GM12878 (cell line): Measurements from ENCODE around the gene BTBD3. TPM values are rescaled to one million over a fixed set of nuclear protein-coding genes. Genes with fewer than 3 reads are reported as not detected.

Source experiments
- ATAC-seq: fragments of 200-7000 bp; cut with Tn5 transposase; 3 replicates; pipeline ENCODE4 v1.9.1; 2020; ENCODE audit warnings: mild to moderate bottlenecking, moderate library complexity
- BruUV-seq: library from RNA; stranded (reverse); fragments of 400-500 nt; replicated peaks from 2 replicates; lab custom pipeline; 2021; lab: Mats Ljungman, UMichigan
- CTCF ChIA-PET: fragments of 300-600 bp; sonication (Branson Sonifier 250); formaldehyde crosslinking; extraction: SDS; loops from one replicate; lab custom pipeline; 2021; ENCODE audit warnings: inconsistent platforms; lab: Yijun Ruan, JAX
- POLR2A ChIA-PET: fragments of 350-600 bp; formaldehyde crosslinking; extraction: SDS; loops from one replicate; lab custom pipeline; 2021; ENCODE audit warnings: inconsistent platforms; lab: Charles Lee
- RAD21 ChIA-PET: fragments of 300-600 bp; sonication (Branson Sonifier 250); formaldehyde crosslinking; loops from one replicate; lab custom pipeline; 2023; ENCODE audit warnings: antibody characterized with exemption; ENCODE audit not compliant: unreplicated experiment; lab: Charles Lee
- SMC1A ChIA-PET: fragments of 300-600 bp; sonication (Branson Sonifier 250); formaldehyde crosslinking; loops from one replicate; lab custom pipeline; 2023; ENCODE audit not compliant: unreplicated experiment, uncharacterized antibody; lab: Charles Lee
- DNase-seq: peaks from one replicate; pipeline ENCODE4 v3.0.0-alpha.2; 2011; ENCODE audit warnings: low read depth, low spot score
- FAIRE-seq: peaks from 3 replicates; lab custom pipeline; 2011; peaks lifted over from hg19 to GRCh38; lab: Jason Lieb, UNC
- H2AFZ ChIP-seq: 2 replicates; pipeline ENCODE4 v1.6.0; 2011; ENCODE audit warnings: low read depth, low read length, control low read depth; ENCODE audit not compliant: control insufficient read depth
- H3K27ac ChIP-seq: 2 replicates; pipeline ENCODE4 v1.5.1; 2011; ENCODE audit warnings: control low read depth; ENCODE audit not compliant: control insufficient read depth, insufficient read depth
- H3K27me3 ChIP-seq, 2 experiments: replicated peaks in 1 of 2; 2 replicates each; pipeline versions ENCODE4 v1.6.0 to v1.6.1; 2011; ENCODE audit warnings: low read length in 1 of 2; ENCODE audit not compliant: control insufficient read depth in 2 of 2, insufficient read depth in 2 of 2
- H3K36me3 ChIP-seq, 2 experiments: 2 replicates each; pipeline ENCODE4 v1.5.1; 2011; ENCODE audit warnings: low read length in 1 of 2; ENCODE audit not compliant: control insufficient read depth in 2 of 2, insufficient read depth in 2 of 2
- H3K4me1 ChIP-seq: 2 replicates; pipeline ENCODE4 v1.6.1; 2011; ENCODE audit warnings: mild to moderate bottlenecking, low read length, moderate library complexity, mixed read lengths; ENCODE audit not compliant: control insufficient read depth, insufficient read depth
- H3K4me2 ChIP-seq: 2 replicates; pipeline ENCODE4 v1.6.0; 2011; ENCODE audit warnings: control low read depth; ENCODE audit not compliant: control insufficient read depth, insufficient read depth
- H3K4me3 ChIP-seq: fragments of 200-600 bp; sonication (generic); 2 replicates; pipeline ENCODE4 v1.5.1; 2016
- H3K79me2 ChIP-seq: 2 replicates; pipeline ENCODE4 v1.6.0; 2011; ENCODE audit warnings: low read length; ENCODE audit not compliant: control insufficient read depth, insufficient read depth
- H3K9ac ChIP-seq: 2 replicates; pipeline ENCODE4 v1.8.0; 2011; ENCODE audit warnings: low read length, control low read depth, mixed read lengths; ENCODE audit not compliant: control insufficient read depth, insufficient read depth
- H3K9me3 ChIP-seq: replicated peaks from 3 replicates; pipeline ENCODE4 v1.5.1; 2011; ENCODE audit warnings: mild to moderate bottlenecking, low read length; ENCODE audit not compliant: control insufficient read depth, insufficient read depth
- H4K20me1 ChIP-seq: 2 replicates; pipeline ENCODE4 v1.6.0; 2011; ENCODE audit not compliant: control insufficient read depth, insufficient read depth
- ATF3 ChIP-seq: IDR thresholded peaks from 2 replicates; pipeline ENCODE4 v1.6.1; 2011; ENCODE audit warnings: low read depth, mild to moderate bottlenecking, low read length, moderate library complexity, borderline replicate concordance; ENCODE audit errors: extremely low read depth
- BCL3 ChIP-seq: IDR thresholded peaks from 2 replicates; pipeline ENCODE4 v1.6.1; 2011; ENCODE audit warnings: borderline replicate concordance, low read depth, mild to moderate bottlenecking, moderate library complexity, low read length; ENCODE audit not compliant: insufficient read depth, poor library complexity, severe bottlenecking
- CTCF ChIP-seq, 3 experiments: IDR thresholded peaks in 2 of 3; conservative IDR thresholded peaks in 1 of 3; 2 replicates each; pipeline ENCODE4 v1.5.1; 2011; ENCODE audit warnings: low read depth in 3 of 3, low read length in 3 of 3, mild to moderate bottlenecking in 3 of 3, control low read depth in 2 of 3, moderate library complexity in 2 of 3, inconsistent platforms in 1 of 3, mixed read lengths in 1 of 3; ENCODE audit not compliant: control insufficient read depth in 2 of 3, insufficient read depth in 1 of 3; ENCODE audit errors: extremely low read depth in 1 of 3
- MLLT1 ChIP-seq: fragments of 450-650 bp; IDR thresholded peaks from 2 replicates; pipeline ENCODE4 v1.6.1; 2016; ENCODE audit warnings: mild to moderate bottlenecking
- NFXL1 ChIP-seq: fragments of 450-650 bp; IDR thresholded peaks from 2 replicates; pipeline ENCODE4 v1.6.1; 2017; ENCODE audit warnings: antibody characterized with exemption, mild to moderate bottlenecking, borderline replicate concordance
- NR2C1 ChIP-seq: fragments of 450-650 bp; IDR thresholded peaks from 2 replicates; pipeline ENCODE4 v1.6.1; 2017; ENCODE audit warnings: antibody characterized with exemption, mild to moderate bottlenecking, moderate library complexity
- NR2C2 ChIP-seq: IDR thresholded peaks from 2 replicates; pipeline ENCODE4 v1.6.1; 2011; ENCODE audit warnings: borderline replicate concordance, low read depth; ENCODE audit not compliant: control insufficient read depth, insufficient read length
- RAD21 ChIP-seq: IDR thresholded peaks from 2 replicates; pipeline ENCODE4 v1.6.1; 2011; ENCODE audit warnings: mild to moderate bottlenecking, low read depth, low read length, moderate library complexity; ENCODE audit not compliant: insufficient read depth
- SIX5 ChIP-seq: IDR thresholded peaks from 2 replicates; pipeline ENCODE4 v1.6.1; 2011; ENCODE audit warnings: mild to moderate bottlenecking, low read depth, low read length, moderate library complexity; ENCODE audit not compliant: severe bottlenecking
- SPI1 ChIP-seq: IDR thresholded peaks from 2 replicates; pipeline ENCODE4 v1.6.1; 2011; ENCODE audit warnings: low read depth, mild to moderate bottlenecking, low read length, moderate library complexity, borderline replicate concordance; ENCODE audit not compliant: insufficient read depth
- ZNF384 ChIP-seq: IDR thresholded peaks from 2 replicates; pipeline ENCODE4 v1.6.1; 2012; ENCODE audit warnings: low read depth, mild to moderate bottlenecking, low read length, improper control_type of control experiment, borderline replicate concordance
- WGBS: methylation state at CpG from one replicate; pipeline ENCODE4 v1.1.6; 2016; ENCODE audit warnings: low lambda C conversion rate; ENCODE audit not compliant: insufficient replicate concordance, insufficient coverage; ENCODE audit errors: missing lambda C conversion rate; 5-methylcytosine and 5-hydroxymethylcytosine counted together
- in situ Hi-C: fragments of 300-500 bp; cut with MboI; formaldehyde crosslinking; loops from 9 replicates; pipeline ENCODE4 v1.14.3; 2018; ENCODE audit warnings: mixed read lengths
- intact Hi-C: fragments of 100-400 bp; cut with micrococcal nuclease; formaldehyde crosslinking; loops from one replicate; pipeline ENCODE4 v1.14.2; 2022; ENCODE audit not compliant: unreplicated experiment
- polyA plus RNA-seq, 11 experiments: library from polyadenylated mRNA; depleted of rRNA in 4 of 11; unstranded in 6 of 11; stranded (reverse) in 5 of 11; fragments of >200 nt; fragmentation: Nextera tagmentation in 4 of 11; fragmentation: Illumina TruSeq in 1 of 11; extraction: Ambion mirVana in 4 of 11; extraction: Trizol in 1 of 11; gene quantifications; 1 replicate in 1 of 11; 2 replicates in 10 of 11; pipeline versions ENCODE4 v1.2.1 to v1.2.3, GENCODE V29; 2011 to 2016; ENCODE audit warnings: inconsistent platforms in 2 of 11, missing spikeins in 2 of 11, low read depth in 1 of 11
- total RNA-seq, 4 experiments: library from RNA; depleted of rRNA in 3 of 4; stranded (reverse); fragments of >200 nt in 3 of 4; fragmentation: Illumina TruSeq in 1 of 4; extraction: Trizol in 1 of 4; gene quantifications; 2 replicates each; pipeline versions ENCODE4 v1.2.1 to v1.2.3, GENCODE V29; 2013 to 2021

Gene BTBD3
- total and polyA plus RNA-seq, 10 of the 15 experiments (the other 5 are each of a cell fraction or from before 2014, with no cell fraction given) = 0.02 to 12.8 (median 0.23) TPM

GRCh38 chr20:11912013-11912658 lies 5.6 kb upstream of the BTBD3 start:
- no peaks in the 10 kb centered on the region for H3K36me3 ChIP-seq
- ChIA-PET POLR2A (no interaction called here), RAD21 (interaction anchor here (0.6 to 2.1 kb wide), 14 partner anchors 11 to 441 kb away, joined by 3 to 14 read pairs (median 3); no protein-coding TSS in a partner anchor), SMC1A (interaction anchor here (0.6 to 3.0 kb wide), 19 partner anchors 10 to 1778 kb away, joined by 3 to 7 read pairs (median 4); no protein-coding TSS in a partner anchor), CTCF (interaction anchor here (0.6 to 2.9 kb wide), 24 partner anchors 9 to 1198 kb away, joined by 3 to 24 read pairs (median 5); no protein-coding TSS in a partner anchor)
- no TSS peak for BruUV-seq
- WGBS = 27% methylated on average over 4 of the region's 4 CpGs
- DNase-seq (no peak), FAIRE-seq (no peak), ATAC-seq (peak; percentile 80)
- no peak overlapping the region for H3K27ac ChIP-seq
- no peaks in the 10 kb centered on the region for H3K4me1 ChIP-seq
- in situ Hi-C loops (no loop called here), intact Hi-C loops (loop anchor here (10.0 kb wide), 1 partner anchor 293 kb away; no protein-coding TSS in a partner anchor)
- no peak overlapping the region for H2AFZ ChIP-seq
- no peaks in the 10 kb centered on the region for H3K79me2 ChIP-seq
- H3K9ac ChIP-seq = no peak overlapping the region
- H3K4me3 ChIP-seq = no peak overlapping the region
- H4K20me1 ChIP-seq = no peaks in the 10 kb centered on the region
- no peak for TF ChIP-seq NR2C2
- no peak for TF ChIP-seq NFXL1
- TF ChIP-seq SIX5 = no peak
- TF ChIP-seq RAD21 = peak; percentile 25; the same call in 1 of the 2 replicates
- no peak for TF ChIP-seq BCL3
- TF ChIP-seq ZNF384 = no peak
- TF ChIP-seq ATF3 = no peak
- no peak for TF ChIP-seq SPI1
- TF ChIP-seq MLLT1 = no peak
- TF ChIP-seq CTCF (IDR thresholded peaks at IDR 0.05 in 2 of 3, conservative IDR thresholded peaks at IDR 0.05 in 1 of 3; ENCODE audit: control insufficient read depth in 2 of 3, extremely low read depth in 1 of 3, insufficient read depth in 1 of 3, low read depth in 3 of 3, low read length in 3 of 3) = peak; percentile 38 to 50 (median 40); a peak in 4 of 6 replicates
- TF ChIP-seq NR2C1 = no peak
- H3K27me3 ChIP-seq = no peaks in the 10 kb centered on the region
- no peaks in the 10 kb centered on the region for H3K9me3 ChIP-seq
- no peak overlapping the region for H3K4me2 ChIP-seq
